Neural cell (in vitro differentiated cells): ENCODE results near the gene PDCD7.

Experiments
- RAD21 ChIP-seq: fragments of 450-650 bp; conservative IDR thresholded peaks from 2 replicates; pipeline ENCODE4 v1.6.1; 2014; ENCODE audit warnings: antibody characterized with exemption, mild to moderate bottlenecking, moderate library complexity
- TAF1 ChIP-seq: IDR thresholded peaks from 2 replicates; pipeline ENCODE4 v1.6.1; 2012; ENCODE audit warnings: low read depth
- TF ChIP-seq, protein P1 (sequence below): IDR thresholded peaks from 2 replicates; pipeline ENCODE4 v1.6.1; 2012; ENCODE audit warnings: borderline replicate concordance

- TF ChIP-seq TAF1, result no peak
- no peak for TF ChIP-seq RAD21
- TF ChIP-seq, protein P1, sequence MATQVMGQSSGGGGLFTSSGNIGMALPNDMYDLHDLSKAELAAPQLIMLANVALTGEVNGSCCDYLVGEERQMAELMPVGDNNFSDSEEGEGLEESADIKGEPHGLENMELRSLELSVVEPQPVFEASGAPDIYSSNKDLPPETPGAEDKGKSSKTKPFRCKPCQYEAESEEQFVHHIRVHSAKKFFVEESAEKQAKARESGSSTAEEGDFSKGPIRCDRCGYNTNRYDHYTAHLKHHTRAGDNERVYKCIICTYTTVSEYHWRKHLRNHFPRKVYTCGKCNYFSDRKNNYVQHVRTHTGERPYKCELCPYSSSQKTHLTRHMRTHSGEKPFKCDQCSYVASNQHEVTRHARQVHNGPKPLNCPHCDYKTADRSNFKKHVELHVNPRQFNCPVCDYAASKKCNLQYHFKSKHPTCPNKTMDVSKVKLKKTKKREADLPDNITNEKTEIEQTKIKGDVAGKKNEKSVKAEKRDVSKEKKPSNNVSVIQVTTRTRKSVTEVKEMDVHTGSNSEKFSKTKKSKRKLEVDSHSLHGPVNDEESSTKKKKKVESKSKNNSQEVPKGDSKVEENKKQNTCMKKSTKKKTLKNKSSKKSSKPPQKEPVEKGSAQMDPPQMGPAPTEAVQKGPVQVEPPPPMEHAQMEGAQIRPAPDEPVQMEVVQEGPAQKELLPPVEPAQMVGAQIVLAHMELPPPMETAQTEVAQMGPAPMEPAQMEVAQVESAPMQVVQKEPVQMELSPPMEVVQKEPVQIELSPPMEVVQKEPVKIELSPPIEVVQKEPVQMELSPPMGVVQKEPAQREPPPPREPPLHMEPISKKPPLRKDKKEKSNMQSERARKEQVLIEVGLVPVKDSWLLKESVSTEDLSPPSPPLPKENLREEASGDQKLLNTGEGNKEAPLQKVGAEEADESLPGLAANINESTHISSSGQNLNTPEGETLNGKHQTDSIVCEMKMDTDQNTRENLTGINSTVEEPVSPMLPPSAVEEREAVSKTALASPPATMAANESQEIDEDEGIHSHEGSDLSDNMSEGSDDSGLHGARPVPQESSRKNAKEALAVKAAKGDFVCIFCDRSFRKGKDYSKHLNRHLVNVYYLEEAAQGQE, result no peak
These were observed 18.1 kb downstream of the PDCD7 start for GRCh38 chr15:65115542-65115941.
